HG03159 (cell line): ENCODE data around the gene SBNO2.

Source experiments
- ATAC-seq: cut with Tn5 transposase; IDR thresholded peaks from one replicate; pipeline ENCODE4 v1.9.1; 2021; ENCODE audit warnings: mild to moderate bottlenecking, moderate library complexity; ENCODE audit not compliant: unreplicated experiment

Gene SBNO2

DNA sequence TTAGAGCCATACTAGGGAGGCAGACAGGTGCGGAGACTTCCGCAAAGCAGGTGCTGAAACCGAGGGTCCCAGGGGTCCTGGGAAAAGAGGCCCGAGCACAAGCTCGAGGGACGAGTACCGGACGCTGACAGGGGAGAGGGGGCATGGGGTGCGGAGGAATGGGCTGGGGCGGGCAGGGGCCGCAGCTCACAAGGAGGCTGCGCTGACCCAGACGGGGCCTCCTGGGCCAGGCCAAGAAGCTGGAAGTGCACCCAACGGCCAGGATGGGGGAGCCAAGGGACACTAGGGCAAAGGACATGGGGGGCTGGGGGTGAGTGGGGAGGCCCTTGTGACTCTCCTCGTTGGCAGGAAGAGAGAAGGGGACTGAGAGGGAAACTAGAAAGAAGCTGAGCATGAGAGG is 80.7 kb downstream of the SBNO2 start:
- no peak for ATAC-seq

GRCh38 chr19:1091544-1092175 is 82.4 kb downstream of the SBNO2 start:
- no peak for ATAC-seq

DNA sequence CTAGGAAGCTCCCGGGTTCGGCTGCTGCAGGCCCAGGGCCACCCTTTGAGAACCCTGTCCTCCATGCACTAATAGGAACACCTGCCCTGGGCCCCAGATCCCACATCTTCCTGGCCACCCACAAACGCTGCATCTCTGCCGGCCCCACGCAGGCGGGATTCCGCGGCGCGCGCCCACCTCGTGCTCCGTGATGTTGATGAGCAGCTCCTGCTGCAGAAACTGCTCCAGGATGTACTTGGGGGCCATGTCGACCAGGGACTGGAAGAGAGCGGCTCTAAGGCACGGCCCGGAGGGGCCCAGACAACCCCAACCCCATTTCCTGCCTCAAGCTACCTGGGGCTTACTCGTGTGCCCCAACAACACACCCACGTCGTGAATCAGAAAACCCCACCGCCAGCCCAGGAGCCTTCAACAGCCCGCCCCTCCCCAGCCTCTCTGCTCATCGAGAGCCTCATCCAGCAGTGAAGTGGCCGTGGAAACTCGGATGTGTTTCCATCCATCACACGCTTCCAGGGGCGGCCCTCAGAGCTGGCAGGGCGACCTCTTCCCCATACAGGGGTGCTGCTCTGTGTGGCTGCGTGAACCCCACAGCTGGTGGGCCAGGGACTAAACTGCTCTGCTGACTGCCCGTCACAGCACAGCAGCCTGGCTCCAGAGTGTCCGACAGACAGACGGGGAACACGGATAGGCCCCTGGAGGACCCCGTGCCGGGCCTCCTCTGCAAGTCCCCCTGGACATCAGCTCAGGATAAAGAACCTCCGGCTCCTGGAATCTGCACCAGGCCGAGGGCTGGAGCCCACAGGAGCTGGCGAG is 83.1 kb downstream of the SBNO2 start:
- ATAC-seq: no peak

DNA sequence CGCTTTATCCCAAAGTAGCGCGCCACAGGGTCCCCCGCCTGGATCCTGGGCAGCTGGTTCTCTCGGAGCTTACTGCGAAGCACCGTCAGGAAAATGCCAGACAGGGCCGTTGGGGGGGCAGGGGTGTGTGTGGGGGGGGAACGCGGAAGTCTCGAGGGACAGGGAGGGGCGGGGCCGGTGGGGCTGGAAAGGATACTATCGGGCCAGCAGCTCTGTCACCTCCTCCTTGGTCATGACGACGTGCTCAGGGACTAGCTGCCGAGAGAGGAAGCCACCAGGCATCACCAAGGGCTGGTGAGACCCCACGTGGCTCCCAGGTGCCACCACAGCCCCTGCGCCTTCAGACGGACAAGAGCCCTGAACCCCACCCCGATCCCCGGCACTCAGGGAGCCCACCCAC is 84.2 kb downstream of the SBNO2 start:
- ATAC-seq: no peak

DNA sequence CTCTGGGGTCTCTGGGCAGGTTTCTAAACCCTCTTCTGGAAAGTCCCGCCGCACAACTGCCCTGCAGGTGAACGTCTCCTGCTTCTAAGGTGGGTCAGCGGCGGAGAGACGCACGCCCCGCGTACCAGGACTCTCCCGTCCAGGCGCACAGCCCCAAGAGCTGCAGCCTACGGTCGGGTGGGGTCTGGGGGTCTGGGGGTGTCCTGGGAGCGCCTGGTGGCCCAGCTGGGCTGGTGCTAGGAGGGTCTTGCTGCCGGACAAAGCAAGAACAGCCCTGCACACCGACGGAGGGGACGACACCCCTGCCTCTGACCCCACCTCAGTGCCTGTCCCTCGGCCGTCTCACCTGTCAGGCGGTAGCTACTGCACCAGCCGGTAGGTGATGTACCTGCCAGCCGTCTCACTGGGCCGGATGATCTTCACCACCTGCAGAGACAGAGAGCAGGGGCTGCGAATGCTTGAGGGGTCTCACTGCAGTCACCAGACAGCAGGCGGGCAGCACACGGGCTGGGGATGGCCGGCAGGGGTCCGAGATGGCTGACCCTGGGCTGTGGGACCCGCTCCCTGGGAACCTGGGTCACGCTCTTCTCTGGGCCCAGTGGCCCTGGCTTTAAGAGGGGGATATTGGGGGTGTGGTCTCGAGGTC is 84.8 kb downstream of the SBNO2 start:
- no peak for ATAC-seq

DNA sequence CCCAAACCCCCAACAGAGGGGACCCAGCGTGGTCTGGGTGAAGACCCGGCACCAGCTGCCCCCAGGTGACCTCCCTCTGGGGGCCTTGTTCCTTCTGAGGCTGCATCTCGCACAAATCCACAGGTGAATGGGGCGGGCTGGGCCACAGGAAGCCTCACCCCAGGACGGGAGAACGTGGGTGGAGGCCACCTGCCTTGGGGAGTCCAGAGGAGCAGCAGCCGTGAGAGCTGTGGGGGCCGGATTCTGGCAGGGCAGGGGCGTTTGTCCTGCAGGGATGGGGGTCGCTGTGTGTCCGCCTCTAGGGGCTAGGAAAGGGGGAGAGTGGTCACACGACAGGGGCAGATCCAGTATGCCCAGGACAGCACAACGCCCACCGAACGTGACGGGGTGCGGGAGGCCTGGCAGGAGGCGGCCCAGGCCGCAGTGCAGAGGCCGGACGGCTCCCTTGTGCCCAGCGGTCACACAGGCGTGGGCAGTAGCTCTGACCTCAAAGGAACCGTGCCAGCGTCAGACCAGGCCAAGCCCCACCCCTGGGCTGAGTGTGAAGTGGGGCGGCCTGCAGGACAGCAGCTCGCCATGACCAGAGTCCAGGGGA is 85.6 kb downstream of the SBNO2 start:
- ATAC-seq: no peak

DNA sequence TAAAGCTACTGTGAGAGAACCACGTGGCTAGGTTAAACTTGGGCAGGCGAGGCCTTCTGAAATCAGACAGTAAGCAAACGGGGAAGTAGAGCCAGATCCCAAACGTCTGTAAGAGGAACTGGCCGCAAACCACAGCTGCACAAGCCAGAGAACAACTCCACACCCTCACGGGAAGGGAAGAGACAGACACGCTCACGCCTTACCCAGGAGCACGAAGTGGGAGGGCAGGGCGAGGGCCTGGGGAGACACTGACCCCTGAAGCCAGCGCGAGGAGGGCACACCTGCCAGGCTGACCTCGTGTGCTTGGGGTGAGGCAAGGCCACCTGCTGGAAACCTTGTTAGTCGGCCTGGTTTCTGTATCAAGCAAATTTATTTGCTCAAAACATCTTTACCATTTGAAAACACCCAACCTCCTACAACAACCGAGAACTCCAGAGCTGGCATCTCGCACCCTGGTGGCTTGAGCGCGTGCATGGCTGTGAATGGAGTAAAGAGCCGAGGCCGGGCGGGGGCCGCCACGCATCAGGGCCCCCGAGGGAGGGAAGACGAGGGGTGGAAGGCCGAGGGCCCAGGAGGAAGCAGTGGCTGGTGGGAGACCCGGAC is 86.2 kb downstream of the SBNO2 start:
- no peak for ATAC-seq

DNA sequence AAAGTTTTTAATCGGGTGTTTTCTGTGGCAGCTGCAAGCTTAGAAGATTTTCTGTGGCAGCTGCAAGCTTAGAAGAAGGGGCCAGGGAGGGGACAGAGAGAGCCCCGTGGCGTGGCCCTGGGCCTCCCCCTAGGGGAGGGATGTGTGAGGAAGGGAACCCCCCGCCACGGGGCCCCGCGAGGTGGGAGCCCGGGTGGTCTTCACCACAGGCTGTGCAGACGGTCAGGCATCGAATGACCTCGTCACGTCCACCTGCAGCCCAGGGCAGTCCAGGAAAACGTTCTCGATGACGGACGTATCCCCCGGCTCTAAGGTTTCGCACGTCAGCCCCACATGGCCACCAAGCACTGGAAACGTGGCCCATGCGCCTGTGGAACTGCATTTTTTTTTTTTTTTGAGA is 87.5 kb downstream of the SBNO2 start:
- no peak for ATAC-seq

DNA sequence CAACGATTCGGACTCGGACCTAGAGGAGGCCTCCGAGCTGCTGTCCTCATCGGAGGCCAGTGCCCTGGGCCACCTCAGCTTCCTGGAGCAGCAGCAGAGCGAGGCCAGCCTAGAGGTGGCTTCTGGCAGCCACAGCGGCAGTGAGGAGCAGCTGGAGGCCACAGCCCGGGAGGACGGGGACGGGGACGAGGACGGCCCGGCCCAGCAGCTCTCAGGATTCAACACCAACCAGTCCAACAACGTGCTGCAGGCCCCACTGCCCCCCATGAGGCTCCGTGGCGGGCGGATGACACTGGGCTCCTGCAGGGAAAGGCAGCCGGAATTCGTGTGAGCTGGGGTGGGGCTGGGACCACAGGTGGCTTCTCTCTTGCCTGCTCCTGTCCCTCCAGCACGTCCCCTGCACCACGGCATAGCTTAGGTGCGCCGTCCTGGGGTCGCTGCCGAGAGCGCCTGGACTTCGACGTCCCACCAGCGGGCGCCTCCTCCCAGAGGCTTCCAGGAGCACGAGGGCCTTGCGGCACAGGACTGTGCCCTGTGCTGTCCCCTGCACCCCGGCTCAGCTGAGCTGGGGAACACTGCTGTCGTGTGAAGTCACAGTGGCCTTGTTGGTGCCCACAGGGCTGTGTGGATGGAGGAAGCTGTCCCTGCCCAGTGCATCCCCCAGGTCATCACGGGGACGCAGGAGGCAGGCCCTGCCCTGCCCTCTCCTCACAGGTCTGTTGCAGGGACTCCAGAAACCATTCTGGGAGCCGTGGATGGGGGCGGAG is 88.2 kb downstream of the SBNO2 start:
- no peak for ATAC-seq

DNA sequence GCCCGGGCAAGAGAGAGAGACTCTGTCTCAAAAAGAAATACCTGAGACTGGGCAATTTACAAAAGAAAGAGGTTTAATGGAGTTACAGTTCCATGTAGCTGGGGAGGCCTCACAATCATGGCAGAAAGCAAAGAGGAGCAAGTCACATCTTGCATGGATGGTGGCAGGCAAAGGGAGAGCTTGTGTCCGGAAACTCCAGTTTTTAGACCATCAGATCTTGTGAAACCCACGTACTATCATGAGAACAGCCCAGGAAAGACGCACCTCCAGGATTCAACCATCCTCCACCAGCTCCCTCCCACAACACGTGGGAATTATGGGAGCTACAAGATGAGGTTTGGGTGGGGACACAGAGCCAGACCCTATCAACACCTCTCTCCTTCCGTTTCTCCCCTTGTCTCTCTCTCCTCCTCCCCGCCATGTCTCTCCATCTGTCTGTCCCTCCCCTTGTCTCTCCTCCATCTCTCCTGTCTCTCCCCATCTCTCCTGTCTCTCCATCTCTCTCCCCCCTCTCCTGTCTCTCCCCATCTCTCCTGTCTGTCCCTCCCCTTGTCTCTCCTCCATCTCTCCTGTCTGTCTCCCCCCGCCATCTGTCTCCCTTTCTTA is 88.9 kb downstream of the SBNO2 start:
- no peak for ATAC-seq

DNA sequence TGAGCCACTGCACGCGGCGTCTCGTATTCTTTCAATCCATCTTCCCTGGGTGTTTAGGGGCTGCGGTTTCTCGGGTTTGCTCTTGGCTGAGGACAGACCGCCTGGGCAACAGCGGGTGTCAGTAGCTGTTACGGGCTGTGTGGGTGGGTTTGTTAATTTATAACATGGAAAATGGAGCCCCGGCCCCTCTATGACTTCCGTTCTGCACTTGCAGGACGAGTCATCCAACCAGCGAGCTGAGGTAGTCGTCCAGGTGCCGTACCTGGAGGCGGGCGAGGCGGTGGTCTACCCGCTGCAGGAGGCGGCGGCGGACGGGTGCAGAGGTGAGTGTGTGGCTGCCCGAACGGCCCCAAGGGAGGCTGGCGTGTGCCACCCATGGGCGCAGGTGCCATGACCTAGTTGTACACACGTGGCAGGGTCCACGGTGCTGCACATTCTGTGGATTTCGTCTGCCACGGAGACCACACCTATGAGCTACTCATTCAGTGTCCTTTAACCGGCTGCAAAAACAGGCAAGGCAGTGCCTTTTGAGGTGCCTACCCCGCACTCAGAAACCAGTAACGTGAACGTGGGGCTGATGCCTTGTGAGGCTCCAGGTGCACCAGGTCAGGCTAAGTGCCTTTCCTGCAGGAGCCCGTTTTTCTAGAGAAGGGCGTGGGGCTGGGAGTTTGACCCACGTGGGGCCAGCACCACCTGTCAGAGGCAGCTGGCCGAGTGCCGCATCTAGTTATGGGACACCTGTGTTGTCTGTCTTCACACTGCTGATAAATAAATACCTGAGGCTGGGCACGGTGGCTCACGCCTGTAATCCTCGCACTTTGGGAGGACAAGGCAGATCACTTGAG is 89.8 kb downstream of the SBNO2 start:
- ATAC-seq: no peak

DNA sequence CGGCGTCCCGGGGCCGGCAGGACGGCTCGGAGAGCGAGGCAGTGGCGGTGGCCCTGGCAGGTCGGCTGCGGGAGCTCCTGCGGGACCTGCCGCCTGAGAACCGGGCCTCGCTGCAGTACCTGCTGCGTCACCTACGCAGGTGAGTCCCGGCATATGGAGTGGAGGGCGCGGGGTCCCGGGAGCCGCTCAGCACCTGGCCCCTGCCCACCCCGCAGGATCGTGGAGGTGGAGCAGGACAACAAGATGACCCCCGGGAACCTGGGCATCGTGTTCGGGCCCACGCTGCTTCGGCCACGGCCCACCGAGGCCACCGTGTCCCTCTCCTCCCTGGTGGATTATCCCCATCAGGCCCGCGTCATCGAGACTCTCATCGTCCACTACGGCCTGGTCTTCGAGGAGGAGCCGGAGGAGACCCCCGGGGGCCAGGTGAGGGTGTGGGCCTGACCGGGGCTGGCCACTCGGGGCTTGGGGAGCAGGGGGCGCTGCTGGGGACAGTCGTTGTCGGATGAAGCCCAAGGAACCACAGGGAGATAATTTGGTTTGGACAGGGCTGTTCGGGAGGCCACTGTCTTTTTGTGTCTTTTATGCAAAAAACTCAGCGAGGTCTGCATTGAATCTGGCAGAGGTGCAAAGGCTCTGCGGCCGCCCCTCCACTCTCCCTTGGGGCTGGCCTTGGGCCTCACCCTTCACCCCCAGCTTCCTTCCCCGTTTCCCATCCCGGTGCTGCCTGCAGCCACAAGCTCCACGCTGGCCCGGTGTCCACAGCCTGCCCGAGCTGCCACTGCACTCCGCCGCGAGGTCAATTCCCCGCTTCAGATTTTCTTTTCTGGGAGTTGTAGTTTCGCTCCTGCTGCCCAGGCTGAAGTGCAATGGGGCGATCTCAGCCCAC is 90.9 kb downstream of the SBNO2 start:
- no peak for ATAC-seq

DNA sequence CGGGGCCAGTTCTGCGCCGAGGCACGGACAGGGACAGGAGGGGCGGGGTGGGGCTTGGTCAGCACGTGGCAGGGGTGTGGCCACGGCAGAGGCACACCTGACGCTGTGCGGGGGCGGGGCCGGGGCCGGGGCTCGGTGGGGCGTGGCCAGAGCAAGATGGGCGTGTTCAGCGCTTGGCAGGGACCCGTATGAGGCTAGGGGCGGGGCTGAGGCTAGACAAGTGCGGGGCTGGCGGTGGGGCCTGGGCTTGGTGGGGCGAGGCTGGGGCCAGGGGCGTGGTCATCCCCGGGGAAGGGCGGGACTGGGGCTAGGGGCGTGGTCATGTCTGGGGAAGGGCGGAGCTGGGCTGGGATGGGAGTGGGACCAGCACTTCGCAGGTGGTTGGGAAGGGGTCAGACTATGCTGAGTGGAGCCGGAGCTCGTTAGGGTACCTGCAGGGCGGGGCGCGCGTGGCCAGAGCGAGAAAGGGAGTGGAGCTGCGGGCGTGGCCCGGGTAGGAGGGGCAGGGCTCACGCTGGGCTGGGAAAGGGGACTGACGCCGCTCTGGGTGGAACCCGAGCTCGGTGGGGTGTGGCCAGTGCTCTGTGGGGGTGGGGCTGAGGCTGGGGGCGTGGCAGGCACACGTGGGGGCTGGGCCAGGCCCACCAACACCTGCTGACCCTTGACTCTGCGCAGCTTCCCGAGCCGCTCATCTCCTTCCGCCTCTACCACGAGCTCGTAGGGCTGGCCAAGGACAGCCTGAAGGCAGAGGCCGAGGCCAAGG is 91.7 kb downstream of the SBNO2 start:
- no peak for ATAC-seq

- no peak for ATAC-seq
Observed at GRCh38 chr19:1081301-1082164, 92.5 kb downstream of the SBNO2 start.

DNA sequence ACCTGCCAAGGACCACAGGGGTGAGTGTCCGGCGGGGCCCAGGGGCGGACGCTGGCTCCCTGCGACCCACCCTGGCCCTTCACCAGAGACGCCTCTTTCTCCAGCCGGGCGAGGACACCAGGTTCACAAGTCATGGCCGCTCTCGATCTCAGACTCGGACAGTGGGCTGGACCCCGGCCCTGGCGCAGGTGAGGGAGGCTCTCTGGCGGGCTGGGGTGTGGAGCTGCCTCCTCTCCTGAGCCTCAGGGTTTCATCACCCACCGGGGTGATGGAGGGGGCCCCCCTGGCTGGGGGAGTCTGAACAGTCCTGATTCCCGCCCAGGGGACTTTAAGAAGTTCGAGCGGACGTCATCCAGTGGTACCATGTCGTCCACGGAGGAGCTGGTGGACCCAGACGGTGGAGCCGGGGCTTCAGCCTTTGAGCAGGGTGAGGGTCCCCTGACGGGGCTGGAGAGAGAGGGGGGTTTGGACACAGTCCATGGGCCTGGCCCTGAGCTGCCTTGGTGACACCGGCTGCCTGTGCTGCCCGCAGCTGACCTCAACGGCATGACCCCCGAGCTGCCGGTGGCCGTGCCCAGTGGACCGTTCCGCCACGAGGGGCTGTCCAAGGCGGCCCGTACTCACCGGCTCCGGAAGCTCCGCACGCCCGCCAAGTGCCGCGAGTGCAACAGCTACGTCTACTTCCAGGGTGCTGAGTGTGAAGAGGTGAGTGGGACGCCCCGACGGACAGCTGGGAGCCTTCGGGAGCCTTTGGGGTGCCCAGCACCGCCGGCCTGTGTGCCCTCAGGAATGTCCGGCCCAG is 93.5 kb downstream of the SBNO2 start:
- ATAC-seq: no peak
